HG03064 (cell line): ENCODE measurements around the gene FRRS1.

ENCODE experiments used
- ATAC-seq: cut with Tn5 transposase; IDR thresholded peaks from one replicate; pipeline ENCODE4 v1.9.1; 2021; ENCODE audit warnings: low read depth; ENCODE audit not compliant: unreplicated experiment

FRRS1 gene

DNA sequence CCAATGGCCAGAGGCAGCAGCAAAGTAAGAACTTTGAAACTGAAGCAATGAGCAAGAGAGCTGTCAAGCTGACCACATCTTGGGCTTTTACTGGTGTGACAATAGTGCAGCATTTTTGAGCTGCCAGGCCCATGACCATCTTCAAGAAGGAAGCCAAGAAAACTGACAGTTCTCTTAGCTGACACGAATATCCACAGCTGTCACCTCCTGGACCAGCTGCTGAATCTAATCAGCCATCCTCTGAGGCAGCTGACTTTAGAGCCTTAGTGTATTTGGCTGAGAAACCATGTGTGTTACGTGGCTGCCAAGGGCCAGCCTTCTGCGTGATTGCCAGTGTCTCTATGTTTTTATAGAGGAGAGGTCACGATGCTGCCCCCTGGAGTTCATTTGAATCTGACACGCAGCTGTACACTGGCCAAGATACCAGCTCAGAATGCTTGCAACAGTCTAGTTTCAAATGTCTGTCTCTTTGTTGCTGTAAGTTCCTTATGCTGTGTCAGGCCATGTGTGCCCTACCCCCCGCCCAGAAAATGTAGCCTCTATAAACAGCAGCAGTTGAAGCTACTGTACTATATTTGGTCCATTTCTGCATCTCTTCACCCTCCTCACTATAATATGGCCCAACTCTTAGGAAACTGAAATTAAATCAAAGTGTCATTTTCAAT lies 80.8 kb downstream of the FRRS1 start:
- ATAC-seq, result no peak

DNA sequence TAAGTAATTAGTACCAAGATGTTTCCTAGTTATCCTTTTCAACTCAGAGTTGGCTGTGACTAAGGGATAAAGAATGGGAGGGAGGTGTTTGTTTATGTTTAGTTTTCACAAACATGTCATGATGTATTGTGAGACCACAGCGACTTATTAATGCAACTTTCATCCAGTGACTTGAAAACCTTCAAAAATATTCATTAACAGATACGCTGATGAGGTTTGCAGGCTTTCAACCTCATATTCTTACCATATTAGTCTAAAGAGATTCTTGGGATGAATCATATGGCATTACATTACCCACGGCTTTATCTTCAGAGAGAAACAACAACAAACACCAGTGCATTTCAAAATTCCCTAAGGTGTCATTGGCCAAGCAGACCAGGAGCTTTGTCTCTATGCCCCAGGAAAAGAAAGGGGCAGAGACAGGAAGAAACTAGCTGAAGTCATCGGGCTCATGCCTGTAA lies 84.1 kb downstream of the FRRS1 start:
- no peak for ATAC-seq

DNA sequence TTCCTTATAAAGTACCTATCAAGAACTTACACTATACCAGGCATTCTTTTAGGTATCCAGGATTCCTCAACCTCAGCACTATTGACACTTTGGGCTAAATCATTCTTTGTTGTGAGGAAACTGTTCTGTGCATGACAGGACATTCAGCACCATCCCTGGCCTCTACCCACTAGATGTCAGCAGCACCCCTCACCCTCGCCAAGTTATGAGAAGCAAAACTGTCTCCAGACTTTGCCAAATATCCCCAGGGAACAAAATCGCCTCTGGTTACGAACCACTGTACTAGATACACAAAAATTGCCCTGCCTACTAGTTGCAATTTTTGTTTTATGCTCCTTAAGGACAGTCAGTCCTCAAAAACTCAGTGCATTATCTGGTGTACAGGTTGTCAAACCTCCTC lies 84.9 kb downstream of the FRRS1 start:
- ATAC-seq, result no peak

DNA sequence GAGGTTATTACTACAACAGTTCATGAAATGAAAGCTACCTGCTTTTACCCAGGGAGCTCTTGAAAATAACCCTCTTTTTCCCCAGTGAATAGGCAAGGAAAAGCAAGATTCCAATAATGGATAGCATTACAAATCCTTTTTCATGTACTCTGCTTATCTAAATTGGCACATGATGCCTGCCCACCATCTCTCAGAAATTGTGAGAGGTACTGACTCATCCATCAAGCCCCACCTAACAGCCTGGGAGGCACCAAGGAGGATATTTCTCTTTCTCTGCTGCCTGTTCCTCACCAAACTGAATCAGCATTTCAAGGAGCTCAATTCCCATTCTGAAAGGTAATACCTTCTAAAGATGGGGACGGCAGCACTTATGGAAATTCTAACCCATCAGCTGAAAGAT lies 86.2 kb downstream of the FRRS1 start:
- no peak for ATAC-seq

DNA sequence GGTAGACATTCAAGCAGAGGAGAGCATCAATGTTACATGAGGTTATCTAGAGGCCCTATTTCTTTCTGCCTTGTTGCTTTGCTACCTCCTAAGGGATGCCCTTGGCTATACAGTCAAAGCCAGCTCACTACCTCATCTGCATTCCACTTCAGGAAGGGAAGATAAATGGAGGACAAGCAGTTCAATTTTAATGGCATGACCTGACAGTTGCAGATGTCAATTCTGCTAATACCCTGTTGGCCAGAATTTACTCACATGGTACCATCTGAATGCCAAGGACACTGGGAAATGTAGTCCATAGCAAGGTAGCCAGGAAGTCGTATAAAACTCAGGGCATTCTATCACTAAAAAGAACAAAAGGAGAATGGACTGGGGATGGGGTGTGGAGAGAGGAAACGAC lies 89.0 kb downstream of the FRRS1 start:
- ATAC-seq, result no peak

DNA sequence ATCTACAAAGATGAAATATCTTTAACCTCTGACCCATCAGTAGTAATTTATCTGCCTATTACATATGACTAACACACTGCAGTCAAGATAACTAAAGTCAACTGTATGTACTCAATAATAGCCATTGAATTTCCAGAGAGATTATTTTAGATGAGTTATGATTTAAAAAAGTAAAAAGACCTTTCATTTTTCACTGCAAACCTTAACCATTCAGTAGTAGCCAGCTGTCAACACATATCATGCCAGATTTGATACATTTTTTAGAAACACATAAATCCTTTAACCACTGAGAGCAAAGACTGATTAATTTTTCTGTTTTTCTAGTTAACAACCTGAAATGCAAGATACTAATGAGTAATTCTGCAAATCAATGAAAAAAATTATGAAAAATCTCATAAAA lies 89.6 kb downstream of the FRRS1 start:
- ATAC-seq, result no peak

DNA sequence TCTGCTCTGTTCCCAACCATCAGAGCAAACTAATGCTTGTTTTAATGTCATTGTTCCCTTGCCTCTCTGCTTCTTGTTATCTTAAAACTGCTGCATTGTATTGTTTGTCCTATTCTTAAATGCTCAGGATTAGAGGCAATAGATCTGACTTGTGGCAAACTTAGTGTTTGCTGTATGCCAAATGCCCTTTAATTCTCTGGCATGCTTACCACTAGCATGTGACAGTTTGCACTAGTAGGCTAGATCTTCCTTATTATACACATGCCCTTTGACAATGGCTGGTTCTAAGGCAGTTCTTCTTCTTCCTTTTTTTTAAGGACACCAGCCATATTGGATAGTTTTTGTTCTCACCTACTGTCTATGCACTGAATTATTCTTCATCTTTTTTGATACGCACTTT lies 90.4 kb downstream of the FRRS1 start:
- ATAC-seq, result no peak

DNA sequence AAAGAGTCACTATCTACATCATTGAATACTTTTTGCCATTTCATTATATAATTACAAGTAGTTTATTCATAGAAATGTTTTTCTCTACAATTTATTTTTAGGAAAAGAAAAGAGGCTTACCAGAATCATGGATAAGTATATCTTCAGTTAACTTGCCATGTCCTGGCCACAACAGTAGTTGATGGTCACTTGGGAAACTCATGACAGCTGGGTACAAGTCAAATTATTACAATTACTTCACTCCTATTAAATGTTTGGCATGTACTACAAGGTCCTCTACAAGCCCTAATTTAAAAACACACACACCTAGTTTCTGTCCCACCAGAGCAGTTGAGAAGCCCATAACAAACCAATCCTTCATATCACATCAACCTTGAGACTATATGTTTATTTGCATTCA lies 91.1 kb downstream of the FRRS1 start:
- no peak for ATAC-seq

DNA sequence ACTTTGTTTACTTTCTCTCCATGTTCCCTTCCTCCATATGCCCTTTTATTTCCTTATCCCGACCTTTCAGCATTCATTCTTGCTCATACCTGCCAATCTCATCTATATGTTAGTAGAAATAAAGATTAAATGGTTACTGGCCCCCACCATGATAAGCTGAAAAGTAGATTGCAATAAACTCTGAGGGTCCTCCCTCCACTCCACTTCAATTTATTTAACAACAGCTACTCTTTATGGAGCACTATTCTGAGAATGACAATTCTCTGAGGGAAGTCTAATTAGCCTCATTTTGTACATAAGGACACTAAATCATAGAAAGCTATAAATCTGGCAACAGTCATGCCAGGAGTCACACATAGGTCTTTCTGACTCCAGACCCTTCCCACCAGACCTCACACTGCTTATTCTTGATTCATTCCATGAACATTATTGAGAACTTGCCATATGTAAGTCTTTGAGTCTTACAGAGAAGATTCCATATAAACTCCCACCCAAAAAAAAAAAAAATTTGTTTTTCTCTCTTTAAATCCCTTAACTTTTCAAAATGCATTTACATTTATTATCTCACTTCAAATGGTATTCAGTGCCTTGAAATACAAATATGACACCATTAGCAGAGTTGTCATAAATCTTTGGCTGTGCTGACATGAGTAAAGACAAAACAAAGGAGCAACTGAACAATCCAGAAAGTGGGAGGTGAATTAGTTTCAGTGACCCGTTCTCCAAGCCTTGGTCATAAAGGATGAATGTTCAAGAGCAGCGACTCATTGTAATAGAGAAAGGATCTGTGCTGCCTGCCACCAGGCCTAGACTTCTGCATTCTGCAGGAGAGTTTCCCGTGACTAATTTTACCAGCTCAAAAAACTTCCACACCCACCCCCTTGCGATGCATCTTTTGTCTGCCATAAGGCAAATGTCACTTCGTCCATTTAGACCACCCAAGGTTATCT lies 92.0 kb downstream of the FRRS1 start:
- ATAC-seq, result no peak

DNA sequence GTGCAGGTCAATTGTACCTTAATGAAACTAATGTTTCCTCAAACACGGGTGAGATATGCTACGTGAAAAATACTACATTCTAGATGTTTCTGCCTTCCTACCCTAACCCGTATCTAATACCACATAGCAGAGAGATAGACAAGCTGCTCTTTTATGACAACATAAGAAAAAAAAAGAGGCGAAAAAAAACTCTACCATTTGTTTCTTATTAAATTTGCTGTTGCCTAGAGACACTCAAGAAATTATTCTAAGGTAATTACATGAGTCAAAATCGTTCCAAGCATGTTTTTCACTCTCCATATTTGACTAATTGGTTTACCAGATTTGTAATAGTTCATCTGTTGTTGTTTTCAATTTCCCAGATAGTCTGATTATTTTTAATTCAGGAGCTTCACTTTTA lies 93.1 kb downstream of the FRRS1 start:
- no peak for ATAC-seq

DNA sequence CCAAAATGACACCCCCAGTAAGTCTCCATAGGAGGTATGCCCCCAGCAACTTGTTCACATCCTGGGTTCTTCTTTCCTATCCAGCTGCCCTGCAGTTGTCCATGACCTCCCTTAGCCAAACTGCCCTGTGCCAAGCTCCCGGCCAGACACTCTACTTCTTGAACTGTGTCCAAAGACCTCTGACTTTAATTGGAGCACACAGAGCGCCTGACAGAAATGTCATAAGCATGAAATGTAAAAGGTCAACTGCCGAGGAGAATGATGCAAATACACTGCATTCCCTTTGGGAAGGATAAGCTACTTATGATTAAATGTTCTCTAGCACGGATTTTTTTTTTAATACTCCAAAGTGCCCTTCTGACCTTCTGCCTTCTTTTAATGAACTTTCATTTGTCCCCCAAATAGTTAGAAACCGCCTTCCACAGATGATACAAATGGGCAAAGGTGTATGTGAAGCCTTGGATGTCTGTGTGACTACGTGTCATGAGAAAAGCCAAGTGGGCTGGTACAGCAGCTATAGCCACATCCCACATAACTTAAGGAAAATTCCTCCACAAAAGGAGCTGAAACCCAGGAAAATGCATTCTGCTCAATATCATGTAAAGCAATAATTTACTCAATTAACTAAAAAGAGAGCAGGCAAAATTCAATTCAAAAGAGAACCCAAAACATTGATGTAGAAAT lies 93.8 kb downstream of the FRRS1 start:
- ATAC-seq, result no peak

DNA sequence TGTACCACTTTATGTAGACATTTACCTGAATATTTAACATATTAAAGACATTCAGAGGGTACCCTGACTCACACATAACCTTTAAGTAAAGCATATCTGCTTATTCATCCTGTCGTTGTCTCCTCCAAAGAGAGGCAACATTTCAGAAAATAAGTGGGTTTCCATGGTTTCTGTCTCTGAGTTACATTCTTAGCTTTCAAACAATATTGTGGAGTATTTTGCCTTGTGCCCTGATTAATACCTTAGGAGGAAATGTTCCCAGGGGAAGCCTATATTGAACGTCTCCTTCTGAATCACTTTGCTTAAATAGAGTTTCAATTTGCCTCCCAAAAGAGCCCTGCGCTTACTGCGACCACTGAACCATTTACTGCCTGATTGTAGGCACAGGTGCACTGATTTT lies 94.4 kb downstream of the FRRS1 start:
- no peak for ATAC-seq

DNA sequence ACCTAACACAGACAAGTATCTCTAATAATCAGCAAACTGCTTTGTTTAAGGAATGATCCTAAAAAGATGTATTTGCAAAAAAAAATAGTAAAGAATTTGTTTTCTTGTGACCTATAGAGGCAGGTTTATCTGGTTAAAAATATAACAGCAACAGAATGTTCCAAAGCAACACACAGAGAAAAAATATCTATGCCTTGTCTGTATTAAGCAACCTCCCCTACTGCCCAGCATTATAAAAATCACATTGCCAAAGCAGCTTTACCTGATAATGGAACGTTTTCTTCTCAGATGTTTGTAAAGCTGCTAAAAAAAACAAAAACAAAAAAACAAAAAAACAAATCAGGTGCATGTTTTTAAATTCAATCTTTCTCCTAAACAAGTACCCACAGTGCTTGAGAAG lies 95.9 kb downstream of the FRRS1 start:
- no peak for ATAC-seq

DNA sequence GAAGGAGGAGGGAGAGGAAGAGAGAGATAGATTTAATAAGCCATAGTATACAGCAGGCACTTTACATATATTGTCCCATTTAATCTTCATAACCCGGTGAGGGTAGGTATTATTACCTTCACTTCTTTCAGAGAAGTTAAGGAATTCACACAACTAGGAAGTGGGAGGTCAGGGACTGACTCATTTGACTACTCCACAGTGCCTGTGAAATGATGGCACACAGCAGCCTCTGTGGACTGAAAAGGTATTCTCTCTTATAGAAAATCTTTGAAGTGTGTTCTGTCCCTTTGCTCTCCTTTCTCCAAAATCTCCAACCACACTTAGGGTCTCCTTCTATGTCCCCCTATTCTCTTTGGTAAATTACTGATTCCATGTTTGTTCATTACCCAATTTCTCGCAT lies 96.6 kb downstream of the FRRS1 start:
- no peak for ATAC-seq

DNA sequence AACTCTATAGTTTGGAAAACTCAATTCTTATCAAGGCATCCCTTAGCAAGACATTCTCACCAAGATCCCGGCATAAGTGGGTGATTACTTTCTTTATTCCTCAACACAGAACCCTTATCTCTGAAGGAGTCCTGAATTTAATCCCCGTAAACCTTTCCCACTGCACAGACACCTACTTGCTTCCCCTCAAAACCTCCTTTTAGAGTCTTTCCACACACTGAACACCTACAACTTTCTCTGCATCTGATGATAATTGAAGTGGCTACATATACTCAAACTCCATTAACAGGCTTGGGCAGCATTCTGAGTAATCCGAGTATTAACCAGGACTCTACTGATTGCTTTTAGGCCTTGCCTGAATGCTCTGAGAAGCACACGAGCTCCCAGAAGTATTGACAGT lies 97.1 kb downstream of the FRRS1 start:
- ATAC-seq, result no peak

DNA sequence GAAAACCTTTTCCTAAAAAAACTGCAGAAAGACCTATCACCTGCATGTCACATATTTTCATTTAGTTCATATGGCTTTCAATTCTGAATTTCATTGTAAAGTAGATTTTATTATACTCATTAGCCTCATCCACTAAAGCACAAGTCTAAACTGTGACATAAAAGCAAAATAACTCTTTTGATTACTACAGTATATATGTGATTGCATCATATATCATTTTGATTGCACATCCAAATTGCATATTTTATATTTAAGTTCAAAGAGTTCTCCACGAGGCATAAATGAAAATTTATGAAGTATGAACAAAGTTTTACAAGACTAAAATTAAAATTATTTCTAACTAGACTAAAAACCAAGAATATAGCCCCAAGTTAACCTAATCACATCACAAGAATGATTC lies 101.2 kb downstream of the FRRS1 start:
- ATAC-seq, result no peak

DNA sequence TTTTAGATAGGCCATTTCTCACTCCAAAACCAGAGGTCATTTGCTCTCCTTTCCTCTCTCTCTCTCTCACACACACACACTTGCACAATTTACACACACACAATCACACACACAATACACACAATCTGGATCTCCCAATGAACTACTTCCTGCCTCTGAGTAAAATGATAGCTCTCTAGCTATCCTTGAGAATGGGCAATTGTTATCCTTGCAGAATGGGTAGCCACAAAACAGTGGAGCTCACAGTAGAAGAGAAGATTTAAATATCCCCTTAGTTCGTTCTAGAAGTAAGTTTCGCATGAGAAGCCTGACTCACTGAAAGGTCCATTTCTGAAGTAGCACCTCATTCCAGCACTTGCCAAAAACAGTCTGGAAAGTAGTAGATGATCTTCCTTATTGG lies 102.9 kb downstream of the FRRS1 start:
- no peak for ATAC-seq

DNA sequence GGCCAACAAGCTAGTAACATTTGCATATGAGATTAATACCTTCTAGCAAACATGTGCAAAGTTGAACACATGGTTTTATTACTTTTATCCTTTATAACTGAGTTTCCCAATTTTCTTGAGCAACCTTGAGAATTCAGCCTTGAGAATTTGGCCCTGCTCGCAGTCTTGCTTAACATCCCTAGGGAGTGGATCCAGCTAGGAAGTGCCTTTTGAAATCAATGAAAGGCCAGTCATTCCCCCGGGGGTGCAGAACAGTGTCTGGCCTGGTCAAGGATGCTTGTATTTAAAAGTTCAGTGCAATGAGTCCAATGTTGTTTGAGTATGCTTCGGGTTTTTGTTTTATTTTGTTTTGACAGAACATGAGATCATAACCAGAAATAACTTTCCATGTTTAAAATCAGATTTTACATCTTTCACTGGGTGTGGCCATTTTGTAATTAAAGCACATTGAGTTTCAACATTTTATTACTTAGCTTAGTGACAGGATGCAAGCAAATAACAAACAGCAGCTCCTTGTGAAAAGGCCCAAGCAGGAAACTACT lies 103.8 kb downstream of the FRRS1 start:
- no peak for ATAC-seq

DNA sequence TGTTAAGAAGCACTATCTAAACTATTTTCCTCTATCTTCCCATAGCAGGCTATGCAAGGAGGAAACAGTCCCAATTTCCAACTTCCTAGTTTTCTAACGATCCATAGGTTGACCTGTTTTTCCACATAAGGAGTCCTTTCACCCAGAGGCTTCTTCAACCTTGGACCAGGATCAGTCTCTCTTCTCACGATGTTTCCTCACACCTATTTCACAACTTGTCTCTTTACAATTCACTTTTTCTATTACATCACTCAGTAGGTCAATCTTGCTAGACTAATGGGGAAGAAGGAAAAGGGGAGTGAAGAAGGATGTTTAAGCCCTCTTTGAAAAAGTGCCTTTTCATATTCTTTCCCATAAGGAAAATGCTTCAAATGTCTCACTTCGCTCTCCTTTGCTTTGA lies 104.7 kb downstream of the FRRS1 start:
- ATAC-seq, result no peak

DNA sequence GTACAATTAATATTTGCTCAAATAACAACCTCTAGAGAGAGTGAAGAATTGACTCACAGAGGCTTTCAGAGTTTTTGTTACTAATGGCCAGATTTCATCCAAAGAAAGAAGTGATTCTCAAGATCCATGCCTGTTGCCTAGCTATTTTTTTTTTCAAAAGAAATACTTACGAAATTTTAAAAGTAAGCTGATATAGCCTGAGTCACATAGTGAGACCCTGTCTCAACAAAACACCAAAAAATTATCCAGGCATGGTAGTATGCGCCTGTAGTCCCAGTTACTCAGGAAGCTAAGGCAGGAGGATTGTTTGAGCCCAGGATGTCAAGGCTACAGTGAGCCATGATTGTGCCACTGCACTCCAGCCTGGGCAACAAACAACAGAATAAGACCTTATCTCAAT lies 105.9 kb downstream of the FRRS1 start:
- ATAC-seq, result no peak

DNA sequence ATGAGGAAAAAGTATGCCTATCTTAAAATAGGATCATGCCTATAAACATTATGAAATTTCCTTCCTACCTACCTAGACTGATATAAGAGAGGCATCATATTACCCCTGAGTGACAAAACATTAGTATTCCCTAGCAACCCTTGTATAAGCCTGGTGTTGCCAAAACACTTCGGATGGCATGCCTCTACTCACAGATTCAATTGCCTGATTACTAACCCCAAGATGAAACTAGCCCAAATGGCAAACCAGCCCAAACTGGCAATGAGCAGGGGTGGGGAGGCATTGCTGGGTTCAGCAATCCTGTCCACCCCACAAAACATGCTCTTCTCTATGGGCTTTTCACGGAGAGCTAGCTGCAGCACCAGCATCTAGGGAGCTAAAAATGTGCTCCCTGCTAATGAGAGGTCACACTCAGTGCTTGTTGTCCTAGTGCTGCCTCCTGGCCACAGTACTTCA lies 106.7 kb downstream of the FRRS1 start:
- ATAC-seq, result no peak
